ENCODE results near the gene BRD3.

- TF ChIP-seq CTCF (conservative IDR thresholded peaks at IDR 0.05; ENCODE audit: low read depth, low read length) (no peak), EZH2 (IDR thresholded peaks at IDR 0.05; ENCODE audit: borderline replicate concordance, low read depth, low read length, poor library complexity, severe bottlenecking) (no peak)
Measured at GRCh38 chr9:134028076-134028475, 39.8 kb downstream of the BRD3 start.

Data from A673 (cell line).